Non-pigmented ciliary epithelial cell (primary cell): ENCODE results near the gene TLE2.
"Not testable (repeated sequence)": the region's sequence is repeated elsewhere in the genome, so short reads cannot be mapped to it uniquely, and the experiment has no call there.

Source experiments
- DNase-seq: peaks from one replicate; pipeline ENCODE4 v3.0.0-alpha.2; 2010; ENCODE audit warnings: low read depth

The TLE2 gene

DNA sequence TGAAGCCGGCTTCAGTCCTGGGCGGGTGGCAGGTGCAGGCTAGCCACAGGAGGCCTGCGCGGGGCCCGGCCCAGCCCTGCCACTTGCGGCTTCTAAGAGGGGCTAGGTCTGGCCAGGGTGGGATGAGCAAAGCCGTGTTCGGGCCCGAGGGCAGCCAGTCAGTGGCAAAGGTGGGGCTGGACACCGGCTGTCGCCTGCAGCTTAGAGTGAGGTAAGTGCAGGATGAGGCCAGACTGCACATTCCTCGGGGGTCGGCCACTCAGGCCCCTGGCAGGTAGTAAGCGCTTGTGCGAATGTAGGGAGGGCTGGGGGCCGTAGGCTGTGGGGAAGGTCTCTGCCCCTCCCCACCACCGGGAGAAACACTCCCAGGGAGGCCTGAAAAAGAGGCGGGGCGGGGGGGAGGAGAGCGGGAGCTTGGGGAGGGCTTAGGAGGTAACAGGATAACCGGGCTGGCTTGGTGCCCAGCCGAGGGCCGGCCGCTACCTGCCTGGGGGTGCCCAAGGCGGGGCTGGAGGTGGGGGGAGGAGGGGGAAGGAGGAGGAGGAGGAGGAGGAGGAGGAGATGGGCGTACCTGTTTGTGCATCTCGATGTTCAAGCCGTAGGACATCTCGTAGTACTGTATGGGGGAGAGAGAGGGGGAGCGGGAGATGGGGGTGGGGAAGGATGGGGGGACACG lies 26.8 kb upstream of the TLE2 start:
- no peak for DNase-seq

- DNase-seq, result no peak
These were observed 26.1 kb upstream of the TLE2 start for GRCh38 chr19:3054972-3055740.

DNA sequence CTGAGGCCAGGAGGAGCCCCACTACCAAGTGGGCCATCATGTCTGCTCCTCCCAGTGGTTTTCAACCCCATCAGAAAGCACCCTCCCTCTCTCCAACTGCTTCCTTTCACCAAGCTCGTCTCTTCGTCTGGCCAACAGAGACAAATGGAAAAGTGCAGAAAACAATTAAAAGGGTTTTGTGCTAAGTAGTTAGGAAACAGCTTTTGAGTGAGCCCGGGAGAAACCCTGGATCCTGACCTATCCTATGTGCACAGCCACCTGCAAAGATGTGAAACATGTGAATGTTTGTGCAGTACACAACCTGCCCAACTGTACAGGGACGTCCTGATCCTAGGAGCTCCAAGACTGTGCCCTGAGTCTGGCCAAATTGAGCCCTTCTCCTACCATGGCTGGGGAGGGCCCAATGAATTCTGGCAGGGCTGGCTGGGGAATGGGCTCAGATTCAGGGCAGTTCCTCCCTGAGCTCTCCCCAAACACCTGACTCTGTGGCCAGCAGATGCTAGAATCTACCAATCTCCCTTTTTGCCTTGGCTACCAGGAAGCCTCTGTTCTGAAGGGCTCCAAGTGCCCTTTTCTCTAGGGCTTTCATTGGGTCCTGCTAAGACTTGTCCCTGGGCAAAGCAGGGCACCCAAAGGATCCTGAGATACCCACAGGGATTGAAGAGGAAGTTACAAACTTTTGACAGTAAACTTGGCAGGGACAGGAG lies 25.3 kb upstream of the TLE2 start:
- DNase-seq, result no peak

DNA sequence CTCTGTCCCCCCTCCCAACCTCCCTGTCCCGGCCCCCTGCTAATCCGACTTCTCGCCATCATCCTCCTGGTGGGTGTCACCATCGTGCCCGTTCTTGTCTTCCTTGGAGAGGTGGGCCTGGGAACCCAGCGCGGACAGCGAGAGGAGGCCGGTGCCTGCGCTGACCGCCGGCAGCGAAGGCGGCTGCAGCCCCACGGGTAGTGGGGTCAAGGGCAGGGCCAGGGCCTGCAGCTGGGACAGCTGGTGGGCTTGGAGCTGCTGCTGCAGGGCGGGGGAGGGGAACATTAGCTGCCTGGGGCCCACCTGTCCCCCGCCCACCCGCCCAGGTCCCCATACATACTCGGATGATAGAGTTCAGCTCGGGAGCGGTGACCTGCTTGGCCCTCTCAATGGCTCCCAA lies 24.7 kb upstream of the TLE2 start:
- no peak for DNase-seq

GRCh38 chr19:3053218-3053621 lies 24.1 kb upstream of the TLE2 start:
- DNase-seq, result no peak

DNA sequence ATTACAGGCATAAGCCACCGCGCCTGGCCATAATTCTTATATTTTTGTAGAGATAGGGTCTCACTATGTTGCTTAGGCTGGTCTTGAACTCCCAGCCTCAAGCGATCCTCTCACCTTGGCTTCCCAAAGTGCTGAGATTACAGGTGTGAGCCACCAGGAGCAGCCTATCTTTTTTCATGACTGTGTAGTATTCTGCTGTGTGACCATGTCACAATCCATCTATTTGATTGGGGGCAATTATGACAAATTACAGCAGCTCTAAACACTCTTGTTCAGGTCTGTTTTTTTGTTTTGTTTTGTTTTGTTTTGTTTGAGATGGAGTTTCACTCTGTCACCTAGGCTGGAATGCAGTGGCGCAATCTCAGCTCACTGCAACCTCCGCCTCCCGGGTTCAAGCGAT lies 20.9 kb upstream of the TLE2 start:
- DNase-seq, result not testable (repeated sequence)

GRCh38 chr19:3049089-3049488 lies 20.0 kb upstream of the TLE2 start:
- DNase-seq, result no peak

GRCh38 chr19:3048190-3048533 lies 19.1 kb upstream of the TLE2 start:
- no peak for DNase-seq

DNA sequence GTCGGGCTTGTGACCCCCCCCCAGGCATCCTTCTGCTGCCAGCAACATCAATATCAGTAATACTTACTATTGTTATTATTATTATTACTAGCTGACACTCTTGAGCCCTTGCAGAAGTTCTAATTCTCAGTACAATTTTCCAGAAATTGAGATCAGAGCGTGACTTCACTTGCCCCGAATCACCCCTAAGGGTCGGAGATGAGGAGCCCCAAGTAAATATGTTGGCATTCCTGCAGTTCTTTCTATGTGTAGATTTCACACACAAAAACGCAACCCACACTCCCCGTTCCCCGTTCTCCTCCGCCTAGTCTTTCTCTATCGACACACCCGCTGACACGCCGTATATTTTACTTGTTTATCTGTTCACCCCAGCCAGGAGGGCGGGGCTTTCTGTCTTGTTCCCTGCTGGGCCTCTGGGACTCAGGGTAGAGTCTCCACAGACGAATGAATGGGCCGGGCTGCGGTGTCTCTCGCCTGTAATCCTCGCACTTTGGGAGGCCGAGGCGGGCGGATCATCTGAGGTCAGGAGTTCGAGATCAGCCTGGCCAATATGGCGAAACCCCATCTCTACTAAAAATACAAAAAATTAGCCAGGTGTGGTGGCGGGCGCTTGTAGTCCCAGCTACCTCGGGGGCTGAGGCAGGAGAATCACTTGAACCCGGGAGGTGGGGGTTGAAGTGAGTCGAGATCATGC lies 18.6 kb upstream of the TLE2 start:
- DNase-seq, result peak; percentile 37

DNA sequence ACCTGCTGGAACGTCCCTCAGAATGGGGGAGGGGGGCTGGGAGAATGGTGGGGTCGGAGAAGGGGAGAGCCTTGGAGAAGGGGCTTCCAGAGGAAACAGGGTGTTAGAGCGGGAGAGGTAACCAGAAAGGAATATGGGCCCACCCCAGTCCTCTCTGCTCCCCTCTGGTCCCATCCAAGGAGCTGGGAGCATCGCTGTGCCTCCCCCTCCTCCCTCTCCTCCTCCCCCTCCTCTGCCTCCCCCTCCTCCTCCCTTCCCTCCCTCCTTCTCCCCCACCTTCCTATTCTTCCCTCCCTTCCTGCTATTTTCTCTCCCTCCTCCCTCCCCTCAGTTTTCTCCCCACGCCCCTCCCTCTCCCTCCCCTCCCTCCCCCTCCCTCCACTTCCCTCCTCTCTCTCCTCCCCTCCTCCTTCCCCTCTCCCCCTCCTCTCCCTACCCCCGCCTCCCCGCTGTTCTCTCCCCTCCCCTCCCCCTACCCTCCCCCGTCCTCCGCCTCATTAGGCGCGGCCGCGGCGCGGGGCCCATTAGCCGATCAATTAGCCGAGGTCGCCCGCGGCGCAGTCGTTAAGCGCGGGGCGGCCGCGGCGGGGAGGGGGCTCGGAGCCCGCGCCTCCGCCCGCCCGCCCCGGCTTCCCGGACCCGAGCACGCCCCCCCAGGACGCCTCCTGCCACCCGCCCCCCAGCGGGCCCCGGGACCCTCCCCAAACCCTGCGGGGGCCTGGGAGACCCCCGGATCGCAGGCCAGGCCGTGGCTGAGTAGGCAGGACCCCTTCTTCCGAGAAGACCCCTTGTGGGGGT lies 17.8 kb upstream of the TLE2 start:
- DNase-seq, result no peak

DNA sequence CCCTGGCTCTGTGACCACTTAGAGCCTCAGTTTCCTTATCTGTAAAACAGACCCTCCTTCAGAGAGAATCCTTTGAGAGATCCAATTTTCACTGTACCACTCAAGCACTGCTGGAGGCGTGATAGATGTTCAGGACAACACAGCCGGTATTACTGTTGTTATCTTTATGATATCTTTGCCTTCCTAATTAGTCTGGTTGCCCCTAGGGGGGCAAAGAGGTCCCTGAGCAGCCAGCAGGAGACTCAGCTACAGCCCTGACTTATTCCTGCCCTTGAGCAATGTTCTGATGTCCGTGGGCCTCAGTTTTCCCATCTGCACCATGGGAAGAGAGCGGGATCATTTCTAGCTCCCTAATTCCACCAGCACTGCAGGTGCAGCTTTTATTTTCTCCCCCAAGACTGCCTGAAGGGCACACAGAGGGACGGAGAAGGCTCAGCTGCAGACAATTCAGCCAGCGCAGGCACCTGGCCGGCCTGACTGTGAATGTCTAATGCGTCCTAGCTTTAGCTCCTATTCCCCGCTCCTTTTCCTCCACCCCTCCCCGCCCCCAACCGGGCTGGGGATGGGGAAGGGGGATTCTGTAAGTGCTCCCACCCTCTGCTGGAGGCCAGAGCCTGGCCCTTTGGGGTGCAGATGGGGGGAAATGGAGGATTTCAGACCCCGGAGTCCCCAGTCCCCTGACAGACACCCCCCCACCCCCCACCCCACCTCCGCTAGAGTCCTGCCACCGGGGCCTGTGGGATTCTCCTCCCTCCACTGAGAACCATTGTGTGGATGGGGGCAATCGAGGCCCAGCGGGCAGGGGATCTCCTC lies 17.0 kb upstream of the TLE2 start:
- no peak for DNase-seq

GRCh38 chr19:3045191-3045590 lies 16.1 kb upstream of the TLE2 start:
- DNase-seq, result no peak

GRCh38 chr19:3042621-3043267 lies 13.7 kb upstream of the TLE2 start:
- DNase-seq, result no peak

- no peak for DNase-seq
These were observed 12.9 kb upstream of the TLE2 start for GRCh38 chr19:3041761-3042620.

DNA sequence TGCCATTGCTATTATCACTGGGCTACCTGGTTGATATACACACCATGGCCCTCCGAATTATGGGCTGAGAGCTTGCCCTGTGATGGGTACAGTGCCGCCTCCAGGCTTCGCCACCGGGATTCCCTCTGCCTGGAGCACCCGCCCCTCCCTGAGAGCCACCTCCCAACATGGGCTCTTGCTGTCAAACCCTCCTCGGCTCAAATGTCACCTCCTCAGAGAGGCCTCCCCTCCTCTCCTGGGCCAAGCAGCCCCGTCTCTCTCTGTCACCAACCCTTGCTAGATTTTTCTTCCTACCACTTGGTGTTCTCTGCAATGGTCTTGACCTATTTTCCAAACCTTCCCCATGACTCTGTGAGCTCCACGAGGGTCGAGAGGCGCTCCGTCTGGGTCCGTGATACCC lies 12.2 kb upstream of the TLE2 start:
- no peak for DNase-seq

- DNase-seq, result no peak
These were observed 10.6 kb upstream of the TLE2 start for GRCh38 chr19:3039641-3040077.

GRCh38 chr19:3039125-3039524 lies 10.0 kb upstream of the TLE2 start:
- no peak for DNase-seq

DNA sequence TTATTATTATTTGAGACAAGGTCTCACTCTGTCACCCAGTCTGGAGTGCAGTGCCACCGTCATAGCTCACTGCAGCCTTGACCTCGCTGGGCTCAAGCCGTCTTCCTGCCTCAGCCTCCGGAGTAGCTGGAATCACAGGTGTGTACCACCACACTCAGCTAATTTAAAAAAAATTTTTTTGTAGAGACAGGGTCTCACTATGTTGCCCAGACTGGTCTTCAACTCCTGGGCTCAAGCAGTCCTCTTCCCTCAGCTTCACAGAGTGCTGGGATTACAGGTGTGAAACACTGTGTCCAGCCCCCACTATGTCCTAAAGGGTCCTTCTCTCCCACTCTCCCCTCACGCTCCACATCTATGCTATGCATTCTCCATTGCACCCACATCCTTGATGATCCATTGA lies 9.1 kb upstream of the TLE2 start:
- DNase-seq, result no peak

DNA sequence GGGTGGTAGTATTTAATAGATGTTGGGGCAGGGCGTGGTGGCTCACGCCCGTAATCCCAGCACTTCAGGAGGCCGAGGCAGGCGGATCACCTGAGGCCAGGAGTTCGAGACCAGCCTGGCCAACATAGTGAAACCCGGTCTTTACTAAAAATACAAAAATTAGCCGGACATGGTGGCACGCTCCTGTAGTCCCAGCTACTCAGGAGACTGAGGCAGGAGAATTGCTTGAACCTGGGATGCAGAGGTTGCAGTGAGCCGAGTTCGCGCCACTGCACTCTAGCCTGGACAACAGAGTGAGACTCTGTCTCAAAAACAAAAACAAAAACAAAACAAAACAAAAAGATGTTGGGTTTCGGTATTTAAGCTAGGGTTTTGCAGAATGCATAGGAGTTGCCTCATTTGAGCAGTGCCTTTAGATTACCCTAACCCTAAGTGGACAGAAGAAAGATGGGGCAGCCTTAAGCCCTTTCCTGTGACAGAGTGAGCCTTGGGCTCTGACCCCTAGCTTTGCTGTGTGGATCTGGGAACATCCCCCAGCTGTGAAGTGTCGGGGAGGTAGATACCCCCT lies 8.0 kb upstream of the TLE2 start:
- DNase-seq, result not testable (repeated sequence)
